Hair follicle dermal papilla cell (primary cell): ENCODE results near the gene CLSTN3. TPM values are rescaled to one million over a fixed set of nuclear protein-coding genes. Genes with fewer than 3 reads are reported as not detected.

Source experiments
- small RNA-seq: library from RNA; depleted of rRNA; stranded (forward); fragments of <200 nt; gene quantifications from one replicate; pipeline ENCODE3, GENCODE V24; 2012
- total RNA-seq: library from RNA; depleted of rRNA; stranded (reverse); fragments of >200 nt; gene quantifications from 2 replicates; pipeline ENCODE4 v1.2.3, GENCODE V29; 2012

Gene CLSTN3
- 7.7 and 13.3 TPM in 2 replicates for total RNA-seq

DNA sequence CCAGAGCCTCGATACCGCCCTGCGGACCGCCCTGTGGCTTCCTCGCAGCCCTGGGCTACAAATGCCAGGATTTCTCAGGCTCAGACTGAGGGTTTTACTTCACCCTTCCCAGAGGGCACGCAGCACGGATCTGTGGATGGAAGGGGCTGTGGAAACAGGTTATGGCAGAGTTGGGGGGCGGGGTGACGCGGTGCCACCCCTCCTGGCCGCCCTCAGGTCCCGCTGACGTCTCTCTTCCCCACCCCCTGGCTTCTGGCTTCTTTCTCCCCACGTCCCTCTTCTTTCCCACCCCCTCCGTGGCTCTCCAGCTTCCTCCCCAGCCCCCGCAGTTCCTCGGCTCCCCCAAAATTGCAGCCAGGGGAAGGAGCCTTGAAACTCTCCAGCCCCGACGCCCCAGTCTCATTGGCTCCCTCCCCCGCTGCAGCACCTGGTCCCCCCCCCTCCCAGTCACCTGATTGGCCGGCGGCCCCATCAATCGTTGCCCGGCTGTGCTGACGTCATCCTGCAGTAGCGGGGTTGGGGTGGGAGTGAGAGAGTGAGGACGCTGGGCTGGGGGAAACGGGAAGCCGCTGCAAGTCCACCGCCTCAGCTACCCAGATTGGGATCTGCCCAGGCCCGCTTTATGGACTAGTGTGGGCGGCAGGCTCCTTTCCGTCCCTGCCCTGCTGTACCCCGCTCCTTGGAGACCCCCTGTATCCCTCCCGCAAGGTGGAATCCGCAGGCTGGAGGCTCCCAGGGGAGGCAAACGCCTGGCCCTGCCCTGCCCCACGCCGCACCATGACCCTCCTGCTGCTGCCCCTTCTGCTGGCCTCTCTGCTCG lies at the start of gene CLSTN3:
TSS of gene CLSTN3 (plus strand) at position 500 of the 820 bp plus-strand sequence. CDS start at position 778, 278 bp downstream.

GRCh38 chr12:7092229-7092985 lies 37.8 kb upstream of the CLSTN3 start, which contains the start of gene C1R:
Gene C1R (minus strand): TSS chr12:7092445. CDS start chr12:7092388, 57 bp downstream.

DNA sequence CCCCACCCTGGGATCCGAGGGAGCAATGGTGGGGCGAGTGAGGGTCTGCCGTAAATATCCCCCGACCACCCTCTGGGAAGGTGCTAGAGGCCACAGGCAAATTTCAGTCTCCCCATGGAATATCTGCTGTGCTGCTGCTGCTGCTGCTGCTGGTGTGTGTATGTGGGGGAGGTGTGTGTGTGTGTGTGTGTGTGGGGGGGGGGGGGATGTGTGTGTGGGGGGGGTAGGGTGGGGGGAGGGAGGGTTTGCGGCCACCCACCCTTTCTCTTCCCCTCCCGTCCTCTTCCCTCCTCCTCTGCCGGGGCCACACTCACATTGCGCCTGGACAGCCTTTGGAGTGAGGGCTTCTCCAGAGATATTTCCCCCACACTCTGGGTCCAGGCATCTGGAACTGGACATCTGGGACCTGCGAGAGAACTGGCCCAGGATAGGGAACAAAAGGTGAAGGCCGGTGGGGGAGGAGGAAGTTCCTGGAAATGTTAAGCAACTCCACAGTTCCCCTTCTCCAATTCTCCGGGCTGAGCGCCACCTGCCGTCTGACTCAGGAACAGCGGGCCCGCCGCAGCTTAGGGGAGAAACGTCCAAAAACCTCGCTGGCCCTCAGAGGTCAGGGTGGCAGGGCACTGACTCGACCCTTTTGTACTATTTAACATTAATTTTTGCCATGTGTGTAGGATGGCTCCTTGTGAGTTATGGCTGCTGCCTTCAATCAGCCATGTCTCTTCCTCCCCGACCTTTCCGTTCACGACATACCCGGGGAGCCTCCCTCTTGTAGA lies 21.2 kb upstream of the CLSTN3 start, which contains the start of gene C1RL:
TSS of gene C1RL (minus strand) at position 419 of the 776 bp plus-strand sequence. CDS start at position 385, 34 bp downstream.

GRCh38 chr12:7128681-7129286 lies 1.4 kb upstream of the CLSTN3 start, which contains the start of gene RBP5:
Gene RBP5 (minus strand): TSS chr12:7128889. CDS start chr12:7128775, 114 bp downstream.

DNA sequence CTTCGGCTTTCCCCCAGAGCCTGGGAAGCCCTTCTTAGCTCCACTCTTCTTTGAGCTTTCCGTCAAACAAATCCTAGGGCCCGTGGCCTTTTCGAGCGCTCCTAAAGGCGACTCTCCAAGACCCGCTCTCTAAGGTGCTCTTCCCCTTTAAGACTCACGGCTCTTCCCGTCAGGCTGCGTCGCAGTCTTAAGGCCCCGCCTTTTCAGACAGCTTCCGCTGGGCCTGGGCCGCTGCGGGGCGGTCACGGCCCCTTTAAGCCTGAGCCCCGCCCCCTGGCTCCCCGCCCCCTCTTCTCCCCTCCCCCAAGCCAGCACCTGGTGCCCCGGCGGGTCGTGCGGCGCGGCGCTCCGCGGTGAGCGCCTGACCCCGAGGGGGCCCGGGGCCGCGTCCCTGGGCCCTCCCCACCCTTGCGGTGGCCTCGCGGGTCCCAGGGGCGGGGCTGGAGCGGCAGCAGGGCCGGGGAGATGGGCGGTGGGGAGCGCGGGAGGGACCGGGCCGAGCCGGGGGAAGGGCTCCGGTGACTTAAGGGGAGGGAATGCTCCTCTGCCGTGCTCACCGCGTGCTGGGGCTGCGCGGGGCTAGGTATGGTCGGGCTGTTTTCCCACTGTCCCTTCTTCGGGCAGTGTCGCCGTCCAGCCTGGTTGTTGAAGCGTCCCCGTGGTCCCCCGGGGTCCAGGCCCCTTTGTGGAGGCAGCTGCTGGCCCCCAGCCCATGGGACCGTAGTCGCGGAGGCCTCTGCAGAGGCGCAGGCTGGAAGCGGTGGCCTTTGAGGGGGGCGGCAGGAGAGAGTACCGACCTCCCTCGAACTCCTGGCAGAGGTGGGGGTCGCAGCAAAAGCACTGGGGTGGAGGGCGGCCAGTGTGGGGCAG lies 59.5 kb downstream of the CLSTN3 start, which contains the start of gene PEX5:
TSS of gene PEX5 (plus strand) at position 289 of the 870 bp plus-strand sequence. CDS start 692 bp downstream, outside the sequence.

Small RNAs within 50 kb of the gene (small RNA-seq; reads per million reads assigned to genes)
- gene RNU6-485P: not detected

Other genes with a start within 250 kb of the CLSTN3 start
- gene LRRC23, start 225.5 kb upstream of the CLSTN3 start, total RNA-seq: 6.9 and 8.9 TPM in 2 replicates
- 8.0 and 11.4 TPM in 2 replicates for gene ENO2, start 215.8 kb upstream of the CLSTN3 start, total RNA-seq
- gene ATN1, start 202.4 kb upstream of the CLSTN3 start, total RNA-seq: 19.8 TPM in 2 replicates
- not detected in 2 replicates for gene RNU7-1, start 186.6 kb upstream of the CLSTN3 start, total RNA-seq
- 65.3 and 67.2 TPM in 2 replicates for gene C12orf57, start 186.3 kb upstream of the CLSTN3 start, total RNA-seq
- gene PTPN6, start 179.0 kb upstream of the CLSTN3 start, total RNA-seq: 0.61 and 0.65 TPM in 2 replicates
- 167 and 182 TPM in 2 replicates for gene PHB2, start 159.7 kb upstream of the CLSTN3 start, total RNA-seq
- gene EMG1, start 159.5 kb upstream of the CLSTN3 start, total RNA-seq: 21.4 and 22.2 TPM in 2 replicates
- gene LPCAT3, start 111.9 kb upstream of the CLSTN3 start, total RNA-seq: 29.2 and 33.6 TPM in 2 replicates
- gene C1S, start 69.7 kb upstream of the CLSTN3 start, total RNA-seq: 222 and 306 TPM in 2 replicates
- 363 and 481 TPM in 2 replicates for gene C1R, start 37.9 kb upstream of the CLSTN3 start, total RNA-seq
- gene C1RL, start 21.2 kb upstream of the CLSTN3 start, total RNA-seq: 77.5 and 91.4 TPM in 2 replicates
- not detected in 2 replicates for gene RBP5, start 1.5 kb upstream of the CLSTN3 start, total RNA-seq
- 39.6 and 40.4 TPM in 2 replicates for gene PEX5, start 59.3 kb downstream of the CLSTN3 start, total RNA-seq
- not detected in 2 replicates for gene ACSM4, start 173.7 kb downstream of the CLSTN3 start, total RNA-seq